Cardiac muscle cell (in vitro differentiated cells and primary cell): ENCODE measurements around the gene KCTD13. TPM values are rescaled to one million over a fixed set of nuclear protein-coding genes. Genes with fewer than 3 reads are reported as not detected.
"Not testable (repeated sequence)": the region's sequence is repeated elsewhere in the genome, so short reads cannot be mapped to it uniquely, and the experiment has no call there.

Experiments used
- DNase-seq, 2 donors: peaks; one replicate each; pipeline versions ENCODE4 v3.0.0 to v3.0.0-alpha.2; 2010 to 2017; ENCODE audit warnings: low read depth in 1 of 2, low spot score in 1 of 2
- H3K27ac ChIP-seq: fragments of 200-600 bp; sonication (generic); 2 replicates; pipeline ENCODE4 v1.5.1; 2016
- H3K27me3 ChIP-seq: fragments of 200-600 bp; sonication (generic); 2 replicates; pipeline ENCODE4 v1.6.0; 2016; ENCODE audit warnings: control low read depth
- H3K36me3 ChIP-seq: fragments of 200-600 bp; sonication (generic); 2 replicates; pipeline ENCODE4 v1.5.1; 2016; ENCODE audit warnings: control low read depth
- H3K4me1 ChIP-seq: fragments of 200-600 bp; sonication (generic); 2 replicates; pipeline ENCODE4 v1.8.1; 2017; ENCODE audit warnings: low read depth, mild to moderate bottlenecking, mixed run types
- H3K4me3 ChIP-seq: fragments of 200-600 bp; sonication (generic); 2 replicates; pipeline ENCODE4 v1.5.1; 2016; ENCODE audit warnings: mild to moderate bottlenecking
- H3K9me3 ChIP-seq: fragments of 200-600 bp; sonication (generic); 2 replicates; pipeline ENCODE4 v1.5.1; 2017; ENCODE audit warnings: low read depth, mild to moderate bottlenecking, control low read depth
- CTCF ChIP-seq: IDR thresholded peaks from 2 replicates; pipeline ENCODE4 v1.5.1; 2012; ENCODE audit warnings: low read depth, mild to moderate bottlenecking, low read length
- polyA plus RNA-seq: library from polyadenylated mRNA; unstranded; fragments of >200 nt; fragmentation: Nextera tagmentation; extraction: Ambion mirVana; gene quantifications from 2 replicates; pipeline ENCODE4 v1.2.1, GENCODE V29; 2016
- total RNA-seq: library from RNA; depleted of rRNA; stranded (reverse); fragments of >200 nt; gene quantifications from 2 replicates; pipeline ENCODE4 v1.2.3, GENCODE V29; 2016

The KCTD13 gene
- total and polyA plus RNA-seq, 2 experiments from 2014 or later: 22.1 to 22.3 TPM

GRCh38 chr16:29951625-29952365 lies 25.8 kb upstream of the KCTD13 start:
- DNase-seq: no peak
- Histone ChIP-seq H3K27me3 (no peaks in the 10 kb centered on the region), H3K9me3 (no peaks in the 10 kb centered on the region), H3K4me1 (no peaks in the 10 kb centered on the region), H3K36me3 (no peaks in the 10 kb centered on the region), H3K4me3 (no peak overlapping the region), H3K27ac (no peak overlapping the region)
- no peak for TF ChIP-seq CTCF

- H3K27me3 ChIP-seq: no peaks in the 10 kb centered on the region
- H3K36me3 ChIP-seq: no peaks in the 10 kb centered on the region
- no peak for DNase-seq
- no peak overlapping the region for H3K27ac ChIP-seq
- H3K9me3 ChIP-seq: no peaks in the 10 kb centered on the region
- H3K4me3 ChIP-seq: no peak overlapping the region
- H3K4me1 ChIP-seq: no peaks in the 10 kb centered on the region
- TF ChIP-seq CTCF: no peak
These were observed 24.9 kb upstream of the KCTD13 start for GRCh38 chr16:29950806-29951461.

GRCh38 chr16:29947897-29948296 lies 21.9 kb upstream of the KCTD13 start:
- TF ChIP-seq CTCF: no peak
- H3K4me3 ChIP-seq: no peak overlapping the region

GRCh38 chr16:29943846-29944799 lies 18.1 kb upstream of the KCTD13 start:
- Histone ChIP-seq H3K27ac (peak overlapping the region; percentile 56), H3K4me3 (no peak overlapping the region), H3K27me3 (no peaks in the 10 kb centered on the region), H3K36me3 (no peaks in the 10 kb centered on the region), H3K9me3 (no peaks in the 10 kb centered on the region), H3K4me1 (no peaks in the 10 kb centered on the region)
- peak; percentile 27 to 98 for DNase-seq
- TF ChIP-seq CTCF: peak; percentile 53

More at GRCh38 chr16:29947897-29948296, 21.9 kb upstream of the KCTD13 start:
- no peaks in the 10 kb centered on the region for H3K4me1 ChIP-seq
- DNase-seq: no peak
- no peaks in the 10 kb centered on the region for H3K36me3 ChIP-seq
- H3K27me3 ChIP-seq: no peaks in the 10 kb centered on the region
- no peaks in the 10 kb centered on the region for H3K9me3 ChIP-seq
- no peak overlapping the region for H3K27ac ChIP-seq

GRCh38 chr16:29940656-29941055 lies 14.6 kb upstream of the KCTD13 start:
- no peaks in the 10 kb centered on the region for H3K36me3 ChIP-seq
- H3K4me3 ChIP-seq: no peak overlapping the region
- TF ChIP-seq CTCF: no peak
- DNase-seq: peak in 1 of 2 donors; percentile 64
- H3K4me1 ChIP-seq: no peaks in the 10 kb centered on the region
- H3K27ac ChIP-seq: no peak overlapping the region
- no peaks in the 10 kb centered on the region for H3K9me3 ChIP-seq
- H3K27me3 ChIP-seq: no peaks in the 10 kb centered on the region

- not testable (repeated sequence) for H3K36me3 ChIP-seq, H3K4me3 ChIP-seq, DNase-seq, H3K27ac ChIP-seq, H3K4me1 ChIP-seq, H3K9me3 ChIP-seq, H3K27me3 ChIP-seq
These were observed 5.7 kb upstream of the KCTD13 start for GRCh38 chr16:29931750-29932149.
